GM19463 (cell line): Measurements from ENCODE around the gene PRG2.
"Not testable (repeated sequence)": the region's sequence is repeated elsewhere in the genome, so short reads cannot be mapped to it uniquely, and the experiment has no call there.

Experiments
- ATAC-seq: cut with Tn5 transposase; IDR thresholded peaks from one replicate; pipeline ENCODE4 v1.9.1; 2021; ENCODE audit warnings: mild to moderate bottlenecking, moderate library complexity; ENCODE audit not compliant: unreplicated experiment

Gene PRG2

GRCh38 chr11:57349491-57350274 is 40.8 kb downstream of the PRG2 start:
- no peak for ATAC-seq

DNA sequence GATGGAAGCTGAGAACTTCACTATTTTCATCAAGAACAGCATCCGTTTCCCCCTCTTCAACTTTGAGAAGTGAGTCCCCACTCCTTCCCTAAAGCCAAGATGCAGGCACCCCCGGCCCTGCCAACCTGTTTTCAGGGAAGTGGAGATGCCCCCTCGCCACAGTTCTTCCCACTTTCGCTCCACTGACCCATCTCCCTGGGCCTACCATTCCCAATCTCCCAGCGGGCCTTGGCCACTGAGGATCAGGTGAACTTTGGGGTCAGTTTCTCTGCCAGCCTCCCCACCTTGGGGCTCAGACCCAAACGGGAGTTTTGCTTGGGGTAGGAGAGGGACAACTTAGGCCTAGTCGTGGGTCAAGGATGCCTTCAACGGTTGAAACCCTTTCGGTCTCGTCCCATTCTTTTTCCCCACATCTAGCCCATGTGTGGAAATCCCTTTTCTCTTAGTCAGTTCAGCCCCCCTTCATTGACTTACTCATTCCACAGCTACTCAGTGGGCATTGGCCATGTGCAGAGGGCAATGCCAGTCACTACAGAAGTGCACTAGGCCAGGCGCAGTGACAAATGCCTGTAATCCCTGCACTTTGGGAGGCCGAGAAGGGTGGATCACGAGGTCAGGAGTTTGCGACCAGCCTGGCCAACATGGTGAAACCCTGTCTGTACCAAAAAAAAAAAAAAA is 41.7 kb downstream of the PRG2 start:
- ATAC-seq = no peak

DNA sequence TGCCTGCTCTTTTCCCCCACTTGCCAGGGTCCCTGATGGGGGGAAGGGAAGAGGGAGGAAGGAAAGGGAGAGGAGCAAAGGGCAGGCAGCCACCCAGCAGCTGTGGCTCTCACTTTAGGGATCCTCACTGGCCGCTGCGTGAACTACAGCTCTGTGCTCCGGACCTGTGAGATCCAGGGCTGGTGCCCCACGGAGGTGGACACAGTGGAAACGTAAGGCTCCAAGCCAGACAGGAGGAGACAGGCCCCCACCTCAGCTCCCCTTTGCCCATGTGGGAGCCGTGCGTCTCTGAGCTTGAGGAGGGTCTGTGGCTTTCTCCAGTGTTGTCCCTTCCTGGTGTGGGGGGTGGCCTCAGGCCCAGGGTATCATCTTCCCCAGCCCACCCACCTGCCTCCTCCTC is 42.4 kb downstream of the PRG2 start:
- ATAC-seq = no peak

DNA sequence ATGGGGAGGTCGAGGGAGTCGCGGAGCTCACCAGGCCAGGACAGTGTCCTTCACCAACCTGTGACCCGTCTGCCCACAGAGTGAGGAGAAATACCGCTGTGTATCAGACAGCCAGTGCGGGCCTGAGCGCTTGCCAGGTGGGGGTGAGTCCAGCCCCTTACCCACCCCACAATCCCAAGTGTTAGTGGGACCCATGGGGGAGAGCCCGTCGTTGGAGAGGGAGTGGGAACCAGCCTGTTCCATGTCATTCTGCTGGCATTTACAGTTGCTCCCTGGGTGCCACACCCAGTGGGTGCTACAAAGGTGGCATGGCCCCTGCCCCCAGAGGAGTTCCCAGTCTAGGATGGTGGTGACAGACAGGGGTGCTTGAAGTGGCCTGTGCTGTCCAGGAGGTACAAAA is 43.1 kb downstream of the PRG2 start:
- no peak for ATAC-seq

- peak; percentile 76 for ATAC-seq
These were observed 44.8 kb downstream of the PRG2 start for GRCh38 chr11:57345555-57346211.

- ATAC-seq = no peak
These were observed 45.6 kb downstream of the PRG2 start for GRCh38 chr11:57344826-57345225.

GRCh38 chr11:57343825-57344224 is 46.6 kb downstream of the PRG2 start:
- ATAC-seq = no peak

GRCh38 chr11:57342702-57343101 is 47.7 kb downstream of the PRG2 start:
- ATAC-seq = no peak

DNA sequence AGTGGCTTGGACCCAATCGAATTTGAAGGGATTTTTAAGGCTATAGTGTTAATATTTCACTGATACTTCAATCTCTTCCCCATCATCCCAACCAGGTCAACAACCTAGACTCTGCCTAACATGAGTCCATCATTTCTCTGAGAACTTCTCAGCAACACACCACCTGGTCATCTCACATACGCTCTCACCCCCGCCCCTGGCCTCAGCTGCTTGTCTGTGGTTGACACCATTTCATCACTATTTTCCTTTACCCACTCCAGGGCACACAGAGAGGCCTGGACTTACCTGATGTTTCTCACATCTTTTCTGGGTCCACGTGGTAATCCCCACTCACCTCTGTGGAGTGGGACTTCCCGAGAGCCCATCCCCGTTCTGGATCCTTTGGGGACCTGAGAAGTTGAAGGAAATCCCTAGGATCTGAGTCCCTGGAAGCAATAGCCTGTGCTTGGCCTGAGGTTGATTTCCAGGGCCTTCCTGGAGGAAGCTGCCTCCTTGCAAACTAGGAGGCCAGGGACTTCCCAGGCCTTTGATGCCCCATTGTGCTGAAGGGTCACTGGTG is 49.1 kb downstream of the PRG2 start:
- ATAC-seq = no peak

- no peak for ATAC-seq
These were observed 50.3 kb downstream of the PRG2 start for GRCh38 chr11:57340039-57340615.

GRCh38 chr11:57339328-57339727 is 51.1 kb downstream of the PRG2 start:
- no peak for ATAC-seq

- no peak for ATAC-seq
These were observed 52.3 kb downstream of the PRG2 start, which contains the start of gene P2RX3 for GRCh38 chr11:57338142-57338541. TSS of gene P2RX3 (plus strand) at chr11:57338352. CDS start at chr11:57338551, 199 bp downstream.

- not testable (repeated sequence) for ATAC-seq
These were observed 53.6 kb downstream of the PRG2 start for GRCh38 chr11:57336856-57337255.
